Coronary artery (tissue), 2 donors: ENCODE data around the gene IFNL1.

Experiments used
- DNase-seq: peaks from one replicate; pipeline ENCODE4 v3.0.0-alpha.2; 2017; ENCODE audit warnings: low spot score
- H3K27ac ChIP-seq, 2 donors: fragments of 200-600 bp; sonication (generic); one replicate each; pipeline ENCODE4 v1.5.1; 2016 to 2019
- H3K4me3 ChIP-seq: fragments of 200-600 bp; sonication (generic); 2 replicates; pipeline ENCODE4 v1.5.1; 2016; ENCODE audit warnings: mild to moderate bottlenecking, moderate library complexity
- TF ChIP-seq, protein P1 (sequence below): fragments of 200-600 bp; sonication (generic); IDR thresholded peaks from one replicate; pipeline ENCODE4 v1.5.1; 2019; ENCODE audit warnings: antibody characterized with exemption

The IFNL1 gene

DNA sequence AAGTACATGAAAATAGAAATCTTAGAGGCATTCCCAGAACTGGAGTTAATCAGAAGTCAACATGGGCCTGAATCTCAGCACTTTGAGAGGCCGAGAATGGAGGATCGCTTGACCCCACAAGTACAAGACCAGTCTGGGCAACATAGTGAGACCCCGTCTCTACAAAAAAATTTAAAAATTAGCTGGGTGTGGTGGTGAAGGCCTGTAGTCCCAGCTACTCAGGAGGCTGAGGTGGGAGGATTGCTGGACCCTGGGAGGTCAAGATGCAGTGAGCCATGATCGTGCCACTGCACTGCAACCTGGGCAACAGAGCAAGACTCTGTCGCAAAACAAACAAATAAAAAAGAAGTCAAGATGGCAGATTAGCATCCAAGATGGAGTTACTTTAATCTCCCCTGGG lies 19.5 kb upstream of the IFNL1 start:
- Histone ChIP-seq H3K27ac (no peak overlapping the region), H3K4me3 (no peak overlapping the region)
- DNase-seq, result peak; percentile 14
- TF ChIP-seq, protein P1, sequence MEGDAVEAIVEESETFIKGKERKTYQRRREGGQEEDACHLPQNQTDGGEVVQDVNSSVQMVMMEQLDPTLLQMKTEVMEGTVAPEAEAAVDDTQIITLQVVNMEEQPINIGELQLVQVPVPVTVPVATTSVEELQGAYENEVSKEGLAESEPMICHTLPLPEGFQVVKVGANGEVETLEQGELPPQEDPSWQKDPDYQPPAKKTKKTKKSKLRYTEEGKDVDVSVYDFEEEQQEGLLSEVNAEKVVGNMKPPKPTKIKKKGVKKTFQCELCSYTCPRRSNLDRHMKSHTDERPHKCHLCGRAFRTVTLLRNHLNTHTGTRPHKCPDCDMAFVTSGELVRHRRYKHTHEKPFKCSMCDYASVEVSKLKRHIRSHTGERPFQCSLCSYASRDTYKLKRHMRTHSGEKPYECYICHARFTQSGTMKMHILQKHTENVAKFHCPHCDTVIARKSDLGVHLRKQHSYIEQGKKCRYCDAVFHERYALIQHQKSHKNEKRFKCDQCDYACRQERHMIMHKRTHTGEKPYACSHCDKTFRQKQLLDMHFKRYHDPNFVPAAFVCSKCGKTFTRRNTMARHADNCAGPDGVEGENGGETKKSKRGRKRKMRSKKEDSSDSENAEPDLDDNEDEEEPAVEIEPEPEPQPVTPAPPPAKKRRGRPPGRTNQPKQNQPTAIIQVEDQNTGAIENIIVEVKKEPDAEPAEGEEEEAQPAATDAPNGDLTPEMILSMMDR, result no peak

GRCh38 chr19:39277598-39277997 lies 18.6 kb upstream of the IFNL1 start:
- Histone ChIP-seq H3K27ac (no peak overlapping the region), H3K4me3 (no peak overlapping the region)
- TF ChIP-seq, protein P1, result no peak
- DNase-seq, result no peak

GRCh38 chr19:39282021-39282420 lies 14.2 kb upstream of the IFNL1 start:
- H3K27ac ChIP-seq, result no peak overlapping the region
- TF ChIP-seq, protein P1, result no peak
- no peak for DNase-seq
- H3K4me3 ChIP-seq, result no peak overlapping the region

DNA sequence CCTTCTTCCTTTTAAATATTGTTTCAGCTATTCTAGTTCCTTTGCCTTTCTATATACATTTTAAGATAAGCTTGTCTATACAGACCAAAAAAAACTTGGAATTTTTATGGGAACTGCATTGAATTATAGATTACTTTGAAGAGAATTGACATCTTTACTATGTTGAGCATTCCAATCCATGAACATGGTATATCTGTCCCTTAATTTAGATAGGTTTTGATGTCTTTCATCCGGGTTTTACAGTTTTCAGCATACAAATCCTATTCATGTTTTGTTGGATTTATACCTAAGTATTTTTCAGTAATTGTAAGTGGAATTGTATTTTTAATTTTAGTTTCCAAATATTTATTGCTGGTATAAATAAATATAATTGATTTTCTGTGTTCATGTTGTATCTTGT lies 12.2 kb upstream of the IFNL1 start:
- DNase-seq, result no peak
- Histone ChIP-seq H3K4me3 (no peak overlapping the region), H3K27ac (no peak overlapping the region)
- TF ChIP-seq, protein P1, result no peak

GRCh38 chr19:39293394-39293793 lies 2.8 kb upstream of the IFNL1 start:
- TF ChIP-seq, protein P1, result no peak
- no peak for DNase-seq
- no peak overlapping the region for H3K4me3 ChIP-seq

DNA sequence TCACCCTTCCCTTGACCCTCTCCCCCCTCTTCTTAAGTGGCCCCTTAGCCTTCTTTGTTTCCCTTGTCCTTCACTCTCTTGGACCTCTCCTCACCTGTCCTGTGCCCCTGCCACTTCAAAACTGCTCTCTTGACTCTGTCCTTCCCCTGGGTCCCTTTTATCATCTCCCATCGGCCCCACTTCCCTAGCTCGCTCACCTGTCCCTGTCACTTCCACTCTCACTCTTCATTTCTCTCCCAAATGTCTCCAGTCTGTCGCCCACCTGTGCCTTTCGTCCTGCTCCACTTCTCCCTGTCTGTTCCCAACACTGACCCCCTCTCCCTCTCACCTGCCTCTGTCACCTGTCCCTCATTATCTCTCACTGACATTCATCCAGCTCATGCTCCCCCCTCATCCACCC lies 699 bp downstream of the IFNL1 start:
- TF ChIP-seq, protein P1, result no peak
- peak; percentile 19 for DNase-seq
- H3K27ac ChIP-seq, result no peak overlapping the region
- H3K4me3 ChIP-seq, result no peak overlapping the region

More at GRCh38 chr19:39293394-39293793, 2.8 kb upstream of the IFNL1 start:
- H3K27ac ChIP-seq, result no peak overlapping the region

- TF ChIP-seq, protein P1, result no peak
- no peak overlapping the region for H3K27ac ChIP-seq
- no peak overlapping the region for H3K4me3 ChIP-seq
- peak; percentile 68 for DNase-seq
Observed at GRCh38 chr19:39297931-39298634, 1.9 kb downstream of the IFNL1 start.
